ENCODE data around the gene EIF1AD.
"Not testable (repeated sequence)": the region's sequence is repeated elsewhere in the genome, so short reads cannot be mapped to it uniquely, and the experiment has no call there.

DNA sequence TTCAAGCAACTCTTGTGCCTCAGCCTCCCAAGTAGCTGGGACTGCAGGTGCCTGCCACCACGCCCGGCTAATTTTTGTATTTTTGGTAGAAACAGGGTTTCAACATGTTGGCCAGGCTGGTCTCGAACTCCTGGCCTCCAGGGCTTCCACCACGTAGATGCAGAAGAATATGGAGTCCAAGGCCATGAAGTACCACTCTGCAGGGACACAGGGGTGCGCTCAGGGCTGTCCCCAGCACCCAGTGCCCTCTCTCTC is 21.2 kb upstream of the EIF1AD start:
- TF ChIP-seq, protein P1, sequence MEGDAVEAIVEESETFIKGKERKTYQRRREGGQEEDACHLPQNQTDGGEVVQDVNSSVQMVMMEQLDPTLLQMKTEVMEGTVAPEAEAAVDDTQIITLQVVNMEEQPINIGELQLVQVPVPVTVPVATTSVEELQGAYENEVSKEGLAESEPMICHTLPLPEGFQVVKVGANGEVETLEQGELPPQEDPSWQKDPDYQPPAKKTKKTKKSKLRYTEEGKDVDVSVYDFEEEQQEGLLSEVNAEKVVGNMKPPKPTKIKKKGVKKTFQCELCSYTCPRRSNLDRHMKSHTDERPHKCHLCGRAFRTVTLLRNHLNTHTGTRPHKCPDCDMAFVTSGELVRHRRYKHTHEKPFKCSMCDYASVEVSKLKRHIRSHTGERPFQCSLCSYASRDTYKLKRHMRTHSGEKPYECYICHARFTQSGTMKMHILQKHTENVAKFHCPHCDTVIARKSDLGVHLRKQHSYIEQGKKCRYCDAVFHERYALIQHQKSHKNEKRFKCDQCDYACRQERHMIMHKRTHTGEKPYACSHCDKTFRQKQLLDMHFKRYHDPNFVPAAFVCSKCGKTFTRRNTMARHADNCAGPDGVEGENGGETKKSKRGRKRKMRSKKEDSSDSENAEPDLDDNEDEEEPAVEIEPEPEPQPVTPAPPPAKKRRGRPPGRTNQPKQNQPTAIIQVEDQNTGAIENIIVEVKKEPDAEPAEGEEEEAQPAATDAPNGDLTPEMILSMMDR (IDR thresholded peaks at IDR 0.05): not testable (repeated sequence)
- not testable (repeated sequence) for TF ChIP-seq ZFX (IDR thresholded peaks at IDR 0.05; ENCODE audit: borderline replicate concordance)

Data from 22Rv1 (cell line).